MM.1S (cell line): ENCODE data around the gene TLCD3B.

Experiments
- DNase-seq: peaks from one replicate; pipeline ENCODE4 v3.0.0-alpha.2; 2015
- H2AFZ ChIP-seq: fragments of 300-600 bp; sonication (generic); 2 replicates; pipeline ENCODE4 v1.6.0; 2016; ENCODE audit warnings: antibody characterized with exemption, low read length
- H3F3A ChIP-seq: fragments of 300-600 bp; sonication (generic); 2 replicates; pipeline ENCODE4 v1.6.1; 2016; ENCODE audit warnings: mild to moderate bottlenecking, antibody characterized with exemption, low read length, moderate library complexity, mixed read lengths; ENCODE audit not compliant: insufficient read depth
- H3K27ac ChIP-seq: fragments of 300-600 bp; sonication (generic); 2 replicates; pipeline ENCODE4 v1.5.1; 2016; ENCODE audit warnings: mild to moderate bottlenecking, low read length
- H3K27me3 ChIP-seq: fragments of 300-600 bp; sonication (generic); replicated peaks from 2 replicates; pipeline ENCODE4 v1.6.0; 2016; ENCODE audit warnings: low read length; ENCODE audit not compliant: insufficient read depth
- H3K36me3 ChIP-seq: fragments of 300-600 bp; sonication (generic); replicated peaks from 2 replicates; pipeline ENCODE4 v1.6.1; 2016; ENCODE audit warnings: mild to moderate bottlenecking, low read length, mixed read lengths; ENCODE audit not compliant: insufficient read depth
- H3K4me1 ChIP-seq: fragments of 300-600 bp; sonication (generic); 2 replicates; pipeline ENCODE4 v1.6.1; 2016; ENCODE audit warnings: low read length, mixed read lengths
- H3K4me2 ChIP-seq: fragments of 300-600 bp; sonication (generic); 2 replicates; pipeline ENCODE4 v1.6.0; 2016; ENCODE audit warnings: low read depth, low read length
- H3K4me3 ChIP-seq: fragments of 300-600 bp; sonication (generic); 2 replicates; pipeline ENCODE4 v1.5.1; 2016; ENCODE audit warnings: low read length, mixed read lengths
- H3K79me2 ChIP-seq: fragments of 300-600 bp; sonication (generic); 2 replicates; pipeline ENCODE4 v1.6.1; 2016; ENCODE audit warnings: mixed run types, low read length, mixed read lengths
- H3K9ac ChIP-seq: fragments of 300-600 bp; sonication (generic); 2 replicates; pipeline ENCODE4 v1.6.1; 2016; ENCODE audit warnings: low read length, mixed read lengths
- H3K9me2 ChIP-seq: fragments of 300-600 bp; sonication (generic); replicated peaks from 2 replicates; pipeline ENCODE4 v1.6.1; 2016; ENCODE audit warnings: mild to moderate bottlenecking, low read length, mixed read lengths; ENCODE audit not compliant: insufficient read depth
- H3K9me3 ChIP-seq: fragments of 300-600 bp; sonication (generic); replicated peaks from 2 replicates; pipeline ENCODE4 v1.6.1; 2016; ENCODE audit warnings: mild to moderate bottlenecking, low read length, mixed read lengths; ENCODE audit not compliant: insufficient read depth
- H4K20me1 ChIP-seq: fragments of 300-600 bp; sonication (generic); 2 replicates; pipeline ENCODE4 v1.6.1; 2016; ENCODE audit warnings: mild to moderate bottlenecking, low read length, moderate library complexity, mixed read lengths; ENCODE audit not compliant: insufficient read depth
- CTCF ChIP-seq: fragments of 300-600 bp; sonication (generic); IDR thresholded peaks from 2 replicates; pipeline ENCODE4 v1.5.1; 2016; ENCODE audit warnings: antibody characterized with exemption, low read length, mixed read lengths
- EZH2 ChIP-seq: fragments of 300-600 bp; sonication (generic); optimal IDR thresholded peaks from 2 replicates; pipeline ENCODE3; 2017; ENCODE audit warnings: low read depth, mild to moderate bottlenecking, antibody characterized with exemption, low read length, mixed read lengths
- EZH2phosphoT487 ChIP-seq: fragments of 300-600 bp; sonication (generic); IDR thresholded peaks from 2 replicates; pipeline ENCODE4 v1.6.1; 2018; ENCODE audit warnings: antibody characterized with exemption, low read length

TLCD3B gene

GRCh38 chr16:30027588-30028437 is 3.3 kb downstream of the TLCD3B start:
- H3K79me2 ChIP-seq = no peaks in the 10 kb centered on the region
- no peak overlapping the region for H3K4me2 ChIP-seq
- TF ChIP-seq EZH2 = no peak
- no peak for TF ChIP-seq CTCF
- TF ChIP-seq EZH2phosphoT487 = no peak
- no peak overlapping the region for H3K9ac ChIP-seq
- H3F3A ChIP-seq = no peaks in the 10 kb centered on the region
- DNase-seq = no peak
- no peak overlapping the region for H3K27ac ChIP-seq
- peaks cover 95% of the 10 kb centered on the region for H3K27me3 ChIP-seq
- no peaks in the 10 kb centered on the region for H3K4me1 ChIP-seq
- no peaks in the 10 kb centered on the region for H4K20me1 ChIP-seq
- H3K9me3 ChIP-seq = no peaks in the 10 kb centered on the region
- H3K9me2 ChIP-seq = no peaks in the 10 kb centered on the region
- no peak overlapping the region for H2AFZ ChIP-seq
- no peaks in the 10 kb centered on the region for H3K36me3 ChIP-seq
- no peak overlapping the region for H3K4me3 ChIP-seq

- Histone ChIP-seq H3K27me3 (peaks cover 89% of the 10 kb centered on the region), H3K36me3 (no peaks in the 10 kb centered on the region)
- TF ChIP-seq CTCF (no peak), EZH2 (no peak), EZH2phosphoT487 (no peak)
Measured at GRCh38 chr16:30026449-30026848, 4.6 kb downstream of the TLCD3B start.

GRCh38 chr16:30025574-30025973 is 5.5 kb downstream of the TLCD3B start:
- no peaks in the 10 kb centered on the region for H3F3A ChIP-seq
- H3K4me3 ChIP-seq = no peak overlapping the region
- no peak overlapping the region for H3K4me2 ChIP-seq
- H3K4me1 ChIP-seq = no peaks in the 10 kb centered on the region
- no peaks in the 10 kb centered on the region for H3K9me2 ChIP-seq
- H3K9ac ChIP-seq = no peak overlapping the region
- TF ChIP-seq EZH2phosphoT487 (no peak), EZH2 (no peak)
- H3K36me3 ChIP-seq = no peaks in the 10 kb centered on the region
- H4K20me1 ChIP-seq = no peaks in the 10 kb centered on the region
- peaks cover 86% of the 10 kb centered on the region for H3K27me3 ChIP-seq
- no peak overlapping the region for H3K27ac ChIP-seq
- no peaks in the 10 kb centered on the region for H3K79me2 ChIP-seq
- no peaks in the 10 kb centered on the region for H3K9me3 ChIP-seq
- no peak for DNase-seq
- no peak overlapping the region for H2AFZ ChIP-seq

More at GRCh38 chr16:30026449-30026848, 4.6 kb downstream of the TLCD3B start:
- Histone ChIP-seq H3K9me2 (no peaks in the 10 kb centered on the region), H3K9me3 (no peaks in the 10 kb centered on the region), H3K27ac (no peak overlapping the region), H3K79me2 (no peaks in the 10 kb centered on the region), H4K20me1 (no peaks in the 10 kb centered on the region), H2AFZ (no peak overlapping the region), H3F3A (no peaks in the 10 kb centered on the region), H3K4me1 (no peaks in the 10 kb centered on the region), H3K4me3 (no peak overlapping the region), H3K9ac (no peak overlapping the region), H3K4me2 (no peak overlapping the region)
- DNase-seq = no peak

GRCh38 chr16:30025156-30025555 is 5.9 kb downstream of the TLCD3B start:
- Histone ChIP-seq H3K4me3 (no peak overlapping the region), H4K20me1 (no peaks in the 10 kb centered on the region), H3K4me1 (no peaks in the 10 kb centered on the region), H3K9ac (no peak overlapping the region), H3K9me3 (no peaks in the 10 kb centered on the region), H3K27me3 (peaks cover 82% of the 10 kb centered on the region), H3K79me2 (no peaks in the 10 kb centered on the region), H3K36me3 (no peaks in the 10 kb centered on the region), H3K9me2 (no peaks in the 10 kb centered on the region), H3K27ac (no peak overlapping the region), H3K4me2 (no peak overlapping the region), H3F3A (no peaks in the 10 kb centered on the region), H2AFZ (no peak overlapping the region)
- TF ChIP-seq EZH2 = no peak
- no peak for TF ChIP-seq CTCF
- no peak for TF ChIP-seq EZH2phosphoT487
- DNase-seq = no peak
